HepG2 (cell line): ENCODE data around the gene CYP2S1. TPM values are rescaled to one million over a fixed set of nuclear protein-coding genes. Genes with fewer than 3 reads are reported as not detected.

Source experiments
- ATAC-seq: fragments of 200-7000 bp; cut with Tn5 transposase; 3 replicates; pipeline ENCODE4 v1.9.1; 2020; ENCODE audit warnings: mild to moderate bottlenecking, moderate library complexity
- BruUV-seq: library from RNA; stranded (reverse); fragments of 400-500 nt; replicated peaks from 2 replicates; lab custom pipeline; 2021; lab: Mats Ljungman, UMichigan
- CTCF ChIA-PET: fragments of 300-600 bp; formaldehyde crosslinking; extraction: SDS; loops from one replicate; lab custom pipeline; 2021; ENCODE audit warnings: low total read pairs, inconsistent platforms, low intra/inter-chr PET ratio; lab: Yijun Ruan, JAX
- POLR2A ChIA-PET: fragments of 350-600 bp; sonication (Branson Sonifier 250); formaldehyde crosslinking; loops from one replicate; lab custom pipeline; 2020; ENCODE audit warnings: antibody characterized with exemption, inconsistent platforms; lab: Yijun Ruan, JAX
- DNase-seq: peaks from one replicate; pipeline ENCODE4 v3.0.0-alpha.2; 2015; ENCODE audit warnings: low spot score
- FAIRE-seq: peaks from 3 replicates; lab custom pipeline; 2011; peaks lifted over from hg19 to GRCh38; lab: Jason Lieb, UNC
- H2AFZ ChIP-seq: one replicate; pipeline ENCODE4 v1.6.1; 2011; ENCODE audit warnings: low read length, inconsistent platforms
- H3K27ac ChIP-seq: fragments of 300-600 bp; 3 replicates; pipeline ENCODE4 v1.8.0; 2011; ENCODE audit warnings: mixed run types, mild to moderate bottlenecking, mixed read lengths, low read length, inconsistent platforms; ENCODE audit not compliant: insufficient read depth; ENCODE audit errors: extremely low read length
- H3K27me3 ChIP-seq, 2 experiments: fragments of 200-600 bp in 1 of 2; 2 replicates in 1 of 2; 3 replicates in 1 of 2; pipeline versions ENCODE4 v1.6.0 to v1.8.0; 2011; ENCODE audit warnings: low read length in 2 of 2, mild to moderate bottlenecking in 2 of 2, moderate library complexity in 2 of 2, inconsistent platforms in 1 of 2; ENCODE audit not compliant: insufficient read depth in 2 of 2, control insufficient read depth in 1 of 2
- H3K36me3 ChIP-seq, 2 experiments: fragments of 200-600 bp in 1 of 2; replicated peaks in 1 of 2; 2 replicates in 1 of 2; 3 replicates in 1 of 2; pipeline versions ENCODE4 v1.5.1 to v1.8.0; 2011; ENCODE audit warnings: low read length in 2 of 2, inconsistent platforms in 1 of 2; ENCODE audit not compliant: insufficient read depth in 2 of 2, control insufficient read depth in 1 of 2
- H3K4me1 ChIP-seq: 2 replicates; pipeline ENCODE4 v1.5.1; 2012; ENCODE audit warnings: low read length, inconsistent platforms; ENCODE audit not compliant: insufficient read depth
- H3K4me2 ChIP-seq: 2 replicates; pipeline ENCODE4 v1.6.0; 2011; ENCODE audit warnings: low read depth, low read length, inconsistent platforms
- H3K4me3 ChIP-seq, 3 experiments: fragments of 200-600 bp in 1 of 3; sonication (generic), shearing (Covaris generic) in 1 of 3; replicated peaks in 1 of 3; 2 replicates each; pipeline ENCODE4 v1.5.1; 2011 to 2016; ENCODE audit warnings: low read length in 3 of 3, inconsistent platforms in 2 of 3, low read depth in 2 of 3, mild to moderate bottlenecking in 2 of 3, control low read depth in 1 of 3, mixed read lengths in 1 of 3; ENCODE audit not compliant: insufficient read depth in 1 of 3
- H3K79me2 ChIP-seq: one replicate; pipeline ENCODE4 v1.6.1; 2011; ENCODE audit warnings: low read length, inconsistent platforms; ENCODE audit not compliant: insufficient read depth
- H3K9ac ChIP-seq: 2 replicates; pipeline ENCODE4 v1.6.0; 2011; ENCODE audit warnings: mild to moderate bottlenecking, low read depth, low read length, inconsistent platforms; ENCODE audit not compliant: insufficient read depth
- H3K9me3 ChIP-seq: 2 replicates; pipeline ENCODE4 v1.5.1; 2012; ENCODE audit warnings: mild to moderate bottlenecking, low read length
- H4K20me1 ChIP-seq: 2 replicates; pipeline ENCODE4 v1.6.0; 2011; ENCODE audit warnings: inconsistent platforms, mild to moderate bottlenecking, low read length, moderate library complexity; ENCODE audit not compliant: insufficient read depth
- ASH2L ChIP-seq: fragments of 300-600, 200-600 bp; sonication (generic); IDR thresholded peaks from 2 replicates; pipeline ENCODE4 v1.7.0; 2017; ENCODE audit warnings: low read depth, mild to moderate bottlenecking, moderate library complexity, mixed read lengths, low read length; ENCODE audit not compliant: insufficient read length
- ATF7 ChIP-seq, 2 experiments: fragments of 450-650 bp in 1 of 2; sonication (generic) in 1 of 2; formaldehyde crosslinking in 1 of 2; IDR thresholded peaks; 2 replicates each; pipeline versions ENCODE4 v1.4.0 to v1.6.1; 2016 to 2020; ENCODE audit warnings: antibody characterized with exemption in 1 of 2, mild to moderate bottlenecking in 1 of 2, missing genetic modification reagents in 1 of 2
- CREB1 ChIP-seq, 2 experiments: fragments of 450-650 bp in 1 of 2; IDR thresholded peaks; 2 replicates each; pipeline ENCODE4 v1.6.1; 2016 to 2017; ENCODE audit warnings: control low read depth in 1 of 2, mild to moderate bottlenecking in 1 of 2, missing compliant biosample characterization in 1 of 2, missing genetic modification characterization in 1 of 2
- ZNF280D ChIP-seq: sonication (generic); formaldehyde crosslinking; IDR thresholded peaks from 2 replicates; pipeline ENCODE4 v1.5.1; 2020; ENCODE audit warnings: mild to moderate bottlenecking, missing genetic modification reagents
- WGBS: methylation state at CpG from one replicate; pipeline ENCODE4 v1.1.6; 2017; ENCODE audit warnings: low lambda C conversion rate; 5-methylcytosine and 5-hydroxymethylcytosine counted together
- in situ Hi-C: cut with HindIII; loops from 2 replicates; pipeline ENCODE4 v1.10.0; 2017; ENCODE audit warnings: low pct_unique_long_range_greater_than_20kb; ENCODE audit not compliant: extremely low pct_ligation_motif_present
- intact Hi-C: fragments of 100-400 bp; cut with micrococcal nuclease; formaldehyde crosslinking; loops from one replicate; pipeline ENCODE4 v1.10.0; 2022; ENCODE audit not compliant: unreplicated experiment
- polyA plus RNA-seq, 8 experiments: library from polyadenylated mRNA; depleted of rRNA in 3 of 8; stranded (reverse) in 7 of 8; unstranded in 1 of 8; fragments of >200 nt; fragmentation: Illumina TruSeq in 4 of 8; extraction: Trizol in 4 of 8; gene quantifications; 2 replicates each; pipeline versions ENCODE4 v1.2.1 to v1.2.3, GENCODE V29; 2011 to 2016; ENCODE audit warnings: low read depth in 4 of 8, missing spikeins in 1 of 8, mixed read lengths in 1 of 8; ENCODE audit not compliant: insufficient read depth in 1 of 8
- total RNA-seq, 5 experiments: library from RNA; depleted of rRNA; stranded (reverse); fragments of >200 nt; fragmentation: Illumina TruSeq; extraction: Trizol; gene quantifications; 2 replicates each; pipeline ENCODE4 v1.2.3, GENCODE V29; 2016; ENCODE audit warnings: low read depth in 1 of 5

Gene CYP2S1
- total and polyA plus RNA-seq, 2 of the 13 experiments (the other 11 are each of a cell fraction or from before 2014, with no cell fraction given): 0.09 to 2.1 TPM

- H3K9me3 ChIP-seq: no peaks in the 10 kb centered on the region
- in situ Hi-C loops: no loop called here
- FAIRE-seq (no peak), ATAC-seq (no peak), DNase-seq (no peak)
- 85% methylated on average over 4 of the region's 4 CpGs for WGBS
- no peak overlapping the region for H2AFZ ChIP-seq
- no peak overlapping the region for H3K9ac ChIP-seq
- intact Hi-C loops: no loop called here
- no peak overlapping the region for H3K27ac ChIP-seq
- no peaks in the 10 kb centered on the region for H3K27me3 ChIP-seq
- no peak overlapping the region for H3K4me2 ChIP-seq
- CTCF ChIA-PET: no interaction called here
- TF ChIP-seq CREB1 (IDR thresholded peaks at IDR 0.05) (peak; percentile 49; the same call in 1 of the 2 replicates), CREB1 (CRISPR knock-in tag; IDR thresholded peaks at IDR 0.05) (no peak), ASH2L (no peak), ATF7 (IDR thresholded peaks at IDR 0.05) (peak; percentile 58), ATF7 (CRISPR knock-in tag; IDR thresholded peaks at IDR 0.05) (no peak)
- POLR2A ChIA-PET: no interaction called here
- H4K20me1 ChIP-seq: no peaks in the 10 kb centered on the region
- H3K4me3 ChIP-seq: no peak overlapping the region
- BruUV-seq: no TSS peak
- no peaks in the 10 kb centered on the region for H3K36me3 ChIP-seq
- H3K4me1 ChIP-seq: no peaks in the 10 kb centered on the region
- H3K79me2 ChIP-seq: no peaks in the 10 kb centered on the region
Measured at GRCh38 chr19:41244117-41244516, 51.1 kb downstream of the CYP2S1 start.

GRCh38 chr19:41245843-41246242 lies 52.8 kb downstream of the CYP2S1 start:
- H3K4me2 ChIP-seq: no peak overlapping the region
- no TSS peak for BruUV-seq
- DNase-seq (no peak), FAIRE-seq (no peak), ATAC-seq (no peak)
- no peaks in the 10 kb centered on the region for H4K20me1 ChIP-seq
- H3K4me1 ChIP-seq: no peaks in the 10 kb centered on the region
- in situ Hi-C loops: no loop called here
- intact Hi-C loops: no loop called here
- H3K4me3 ChIP-seq: no peak overlapping the region
- POLR2A ChIA-PET: interaction anchor here (1.0 kb wide), 1 partner anchor 20 kb away, joined by 3 read pairs; no protein-coding TSS in a partner anchor
- WGBS: 92% methylated on average over 3 of the region's 3 CpGs
- H3K9ac ChIP-seq: no peak overlapping the region
- H2AFZ ChIP-seq: no peak overlapping the region
- no peak overlapping the region for H3K27ac ChIP-seq
- TF ChIP-seq ZNF280D (CRISPR knock-in tag) (no peak), ATF7 (IDR thresholded peaks at IDR 0.05) (peak; percentile 71), ATF7 (CRISPR knock-in tag; IDR thresholded peaks at IDR 0.05) (no peak)
- no peaks in the 10 kb centered on the region for H3K79me2 ChIP-seq
- H3K36me3 ChIP-seq: no peaks in the 10 kb centered on the region
- H3K9me3 ChIP-seq: no peaks in the 10 kb centered on the region
- CTCF ChIA-PET: no interaction called here
- no peaks in the 10 kb centered on the region for H3K27me3 ChIP-seq
